HG02938 (cell line): ENCODE results near the gene RNASEH2A.
"Not testable (repeated sequence)": the region's sequence is repeated elsewhere in the genome, so short reads cannot be mapped to it uniquely, and the experiment has no call there.

Experiments used
- ATAC-seq: cut with Tn5 transposase; IDR thresholded peaks from one replicate; pipeline ENCODE4 v1.9.1; 2021; ENCODE audit warnings: mild to moderate bottlenecking, moderate library complexity; ENCODE audit not compliant: unreplicated experiment

The RNASEH2A gene

DNA sequence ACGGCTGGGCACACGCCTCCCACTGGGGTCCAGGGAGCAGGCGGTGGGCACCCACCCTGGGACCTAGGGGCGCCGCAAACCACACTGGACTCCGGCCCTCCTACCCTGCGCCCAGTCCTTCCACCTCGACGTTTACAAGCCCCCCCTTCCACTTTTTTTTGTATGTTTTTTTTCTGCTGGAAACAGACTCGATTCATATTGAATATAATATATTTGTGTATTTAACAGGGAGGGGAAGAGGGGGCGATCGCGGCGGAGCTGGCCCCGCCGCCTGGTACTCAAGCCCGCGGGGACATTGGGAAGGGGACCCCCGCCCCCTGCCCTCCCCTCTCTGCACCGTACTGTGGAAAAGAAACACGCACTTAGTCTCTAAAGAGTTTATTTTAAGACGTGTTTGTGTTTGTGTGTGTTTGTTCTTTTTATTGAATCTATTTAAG lies 13.5 kb upstream of the RNASEH2A start:
- no peak for ATAC-seq

DNA sequence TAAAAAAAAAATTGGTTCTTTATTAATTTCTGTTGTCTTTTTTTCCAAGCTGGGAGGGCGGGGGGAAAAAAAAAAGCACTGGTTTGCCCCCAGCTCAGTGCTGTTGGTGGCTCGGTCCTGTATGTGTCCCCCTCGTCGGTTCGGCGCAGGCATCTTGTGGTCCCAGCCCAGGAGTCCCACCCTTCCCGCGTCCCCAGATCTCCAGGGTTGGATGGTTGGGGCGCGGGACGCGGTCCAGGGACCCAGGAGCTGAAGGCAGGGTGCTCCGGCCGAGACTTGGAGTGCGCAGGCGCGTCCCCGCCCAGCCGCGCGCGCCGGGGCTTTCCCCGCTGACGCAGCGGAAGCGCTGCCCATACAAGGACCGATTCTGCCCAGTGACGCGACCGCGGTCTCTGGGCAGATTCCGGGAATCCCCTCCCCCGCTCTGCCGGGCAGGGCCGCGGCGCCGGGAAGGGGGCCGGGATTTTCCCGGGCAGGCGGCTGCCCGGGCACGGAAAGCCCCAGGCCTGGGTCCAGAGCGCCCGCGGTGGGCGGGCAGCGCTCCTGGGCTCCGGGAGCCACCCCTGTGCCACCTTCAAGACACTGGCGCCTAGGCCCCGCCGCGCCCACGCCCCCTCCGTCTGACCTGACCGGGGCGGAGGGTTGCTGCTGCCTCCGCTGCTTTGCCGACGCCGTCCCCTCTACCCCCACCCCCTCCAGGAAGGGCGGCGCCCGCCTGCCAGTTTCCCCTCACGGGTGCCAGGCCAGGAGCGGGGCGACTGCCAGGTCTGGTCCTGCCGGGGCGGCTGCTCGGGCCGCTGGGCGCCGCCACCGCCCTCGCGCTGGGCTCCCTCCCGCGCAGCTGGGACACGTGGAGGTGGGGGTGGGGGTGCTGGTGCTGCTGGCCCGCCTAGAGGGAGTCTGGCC lies 12.8 kb upstream of the RNASEH2A start:
- ATAC-seq, result peak; percentile 25

- ATAC-seq, result no peak
Measured at GRCh38 chr19:12794196-12794941, 12.0 kb upstream of the RNASEH2A start.

DNA sequence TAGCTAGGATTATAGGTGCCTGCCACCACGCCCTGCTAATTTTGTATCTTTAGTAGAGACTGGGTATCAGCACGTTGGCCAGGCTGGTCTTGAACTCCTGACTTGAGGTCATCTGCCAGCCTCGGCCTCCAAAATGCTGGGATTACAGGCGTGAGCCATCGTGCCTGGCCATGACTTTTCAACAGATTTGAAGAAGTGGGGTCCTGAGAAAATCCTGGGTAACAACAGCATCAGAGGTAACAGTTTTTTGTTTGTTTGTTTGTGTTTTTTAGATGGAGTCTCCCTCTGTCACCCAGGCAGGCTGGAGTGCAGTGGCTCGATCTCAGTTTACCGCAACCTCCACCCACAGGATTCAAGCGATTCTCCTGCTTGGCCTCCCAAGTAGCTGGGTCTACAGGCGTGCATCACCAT lies 11.4 kb upstream of the RNASEH2A start:
- no peak for ATAC-seq

- ATAC-seq, result no peak
Measured at GRCh38 chr19:12796146-12797071, 10.0 kb upstream of the RNASEH2A start.

- no peak for ATAC-seq
Measured at GRCh38 chr19:12797141-12797587, 9.2 kb upstream of the RNASEH2A start.

- ATAC-seq, result not testable (repeated sequence)
Measured at GRCh38 chr19:12797607-12798006, 8.8 kb upstream of the RNASEH2A start.

- ATAC-seq, result no peak
Measured at GRCh38 chr19:12799742-12800465, 6.5 kb upstream of the RNASEH2A start.

- no peak for ATAC-seq
Measured at GRCh38 chr19:12800466-12800770, 6.0 kb upstream of the RNASEH2A start.

DNA sequence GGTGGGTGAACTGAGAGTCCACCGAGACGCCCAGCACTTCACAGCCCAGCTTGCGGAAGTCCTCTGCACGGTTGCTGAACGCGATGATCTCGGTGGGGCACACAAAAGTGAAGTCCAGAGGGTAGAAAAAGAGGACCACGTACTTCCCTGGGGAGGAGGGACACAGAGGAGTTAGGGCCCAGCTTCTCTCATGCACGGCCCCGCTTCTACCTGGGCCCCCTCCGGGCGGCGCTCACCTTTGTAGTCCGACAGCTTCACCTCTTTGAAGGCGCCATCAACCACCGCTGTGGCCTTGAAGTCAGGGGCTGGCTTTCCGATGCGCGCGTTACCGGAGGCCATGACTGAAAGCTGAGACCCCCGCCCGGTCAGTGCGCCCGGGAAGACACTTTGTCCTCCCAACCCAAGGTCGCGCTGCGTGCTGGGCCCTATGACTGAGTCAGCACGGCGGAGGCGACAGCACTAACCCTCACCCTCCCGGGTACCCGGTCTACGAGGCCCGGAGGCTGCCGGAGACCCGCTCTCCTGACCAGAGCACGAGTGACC lies 5.4 kb upstream of the RNASEH2A start:
- no peak for ATAC-seq

- ATAC-seq, result no peak
Measured at GRCh38 chr19:12801466-12802266, 4.7 kb upstream of the RNASEH2A start, which contains the start of the genes PRDX2 and THSD8. PRDX2 (minus strand) TSS chr19:12801800; CDS start chr19:12801261, 539 bp downstream. THSD8 (plus strand) TSS chr19:12802069; CDS start chr19:12802072, 3 bp downstream.

DNA sequence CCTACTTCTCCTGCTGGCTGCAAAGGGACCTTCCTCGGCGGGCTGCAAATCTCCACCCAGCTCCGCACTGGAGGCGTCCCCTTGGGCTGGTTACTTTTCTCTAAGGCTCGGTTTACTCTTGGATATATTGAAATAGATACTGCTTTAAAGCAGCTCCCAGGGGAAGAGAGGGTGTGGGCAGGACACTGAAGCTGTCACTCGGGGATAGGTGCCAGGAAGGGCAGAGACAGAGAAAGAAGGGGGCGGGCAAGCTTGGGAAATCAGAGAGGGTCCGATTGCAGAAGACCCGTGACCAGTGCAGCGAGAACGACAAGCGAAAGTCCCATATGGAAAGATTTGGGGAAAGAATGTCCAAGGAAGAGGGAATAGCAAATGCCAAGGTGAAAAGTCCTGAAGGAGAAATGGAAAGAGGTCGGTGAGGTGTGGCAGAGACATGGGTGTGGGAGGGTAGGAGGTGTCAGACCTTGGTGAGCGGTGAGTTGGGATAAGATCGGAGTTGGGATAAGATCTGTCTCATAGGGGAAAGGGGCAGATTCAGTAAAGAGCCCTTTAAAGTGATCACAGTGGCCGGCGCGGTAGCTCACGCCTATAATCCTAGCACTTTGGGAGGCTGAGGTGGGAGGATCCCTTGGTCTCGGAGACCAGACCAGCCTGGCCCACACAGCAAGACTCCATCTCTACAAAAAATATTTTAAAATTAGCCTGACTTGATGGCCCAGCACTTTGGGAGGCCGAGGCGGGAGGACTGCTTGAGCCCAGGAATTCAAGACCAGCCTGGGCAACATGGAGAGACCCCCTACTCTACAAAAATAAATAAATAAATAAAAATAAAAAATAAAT lies 3.9 kb upstream of the RNASEH2A start:
- ATAC-seq, result no peak

DNA sequence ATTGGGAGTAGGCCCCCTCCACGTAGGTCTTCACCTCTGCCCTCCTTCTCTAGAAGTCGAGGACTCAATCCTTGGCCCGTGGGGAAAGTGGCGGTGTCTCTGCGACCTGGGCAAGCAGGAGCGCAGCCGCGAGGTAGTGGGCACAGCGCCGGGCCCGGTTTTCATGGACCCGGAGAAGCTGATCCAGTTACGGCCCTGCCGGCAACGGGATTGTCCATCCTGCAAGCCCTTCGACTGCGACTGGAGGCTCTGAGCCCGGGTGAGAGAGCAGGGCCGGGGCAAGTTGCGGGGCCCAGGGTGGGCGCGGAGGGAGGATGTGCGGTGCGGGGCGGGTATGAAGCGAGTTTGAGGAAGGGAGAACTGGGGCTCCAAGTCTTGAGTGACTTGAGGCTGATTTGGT lies 2.3 kb upstream of the RNASEH2A start:
- ATAC-seq, result no peak

DNA sequence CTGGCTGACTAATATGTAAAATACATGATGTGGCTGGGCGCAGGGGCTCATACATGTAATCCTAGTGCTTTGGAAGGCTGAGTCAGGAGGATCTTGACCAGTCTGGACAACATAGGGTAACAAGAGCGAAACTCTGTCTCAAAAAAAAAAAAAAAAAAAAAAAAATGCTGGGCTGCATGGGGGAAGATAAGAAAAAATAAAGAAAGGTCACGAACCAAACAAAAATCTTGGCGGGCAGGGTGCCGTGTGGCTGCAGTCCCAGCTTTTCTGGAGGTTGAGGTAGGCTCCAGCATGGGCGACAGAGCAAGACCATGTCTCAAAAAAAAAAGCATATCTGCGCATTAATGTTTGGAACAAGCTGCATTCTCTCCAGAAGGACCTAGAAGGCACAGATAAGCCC lies 8.7 kb downstream of the RNASEH2A start:
- ATAC-seq, result no peak

DNA sequence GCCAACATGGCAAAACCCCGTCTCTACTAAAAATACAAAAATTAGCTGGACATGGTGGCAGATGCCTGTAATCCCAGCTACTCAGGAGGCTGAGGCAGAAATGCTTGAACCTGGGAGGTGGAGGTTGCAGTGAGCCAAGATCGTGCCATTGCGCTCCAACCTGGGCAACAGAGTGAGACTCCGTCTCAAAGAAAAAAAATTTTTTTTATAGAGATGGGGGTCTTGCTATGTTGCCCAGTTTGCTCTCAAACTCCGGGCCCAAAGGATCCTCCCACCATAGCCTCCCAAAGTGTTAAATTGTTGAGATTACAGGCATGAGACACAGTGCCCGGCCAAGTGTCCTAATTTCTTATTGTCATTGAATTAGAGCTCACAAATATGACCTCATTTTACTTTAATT lies 10.8 kb downstream of the RNASEH2A start:
- not testable (repeated sequence) for ATAC-seq

DNA sequence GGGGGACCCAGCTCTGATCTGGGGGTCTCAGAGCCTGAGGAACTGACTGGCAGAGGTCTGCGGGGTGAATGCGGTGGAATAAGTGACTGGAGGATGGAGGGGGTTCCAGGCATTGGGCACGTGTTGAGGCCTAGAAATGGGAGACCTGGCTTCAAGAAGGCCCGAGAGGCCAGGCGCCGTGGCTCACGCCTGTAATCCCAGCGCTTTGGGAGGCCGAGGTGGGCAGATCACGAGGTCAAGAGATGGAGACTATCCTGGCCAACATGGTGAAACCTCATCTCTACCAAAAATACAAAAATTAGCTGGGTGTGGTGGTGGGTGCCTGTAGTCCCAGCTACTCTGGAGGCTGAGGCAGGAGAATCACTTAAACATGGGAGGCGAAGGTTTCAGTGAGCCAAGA lies 11.4 kb downstream of the RNASEH2A start:
- ATAC-seq, result not testable (repeated sequence)

DNA sequence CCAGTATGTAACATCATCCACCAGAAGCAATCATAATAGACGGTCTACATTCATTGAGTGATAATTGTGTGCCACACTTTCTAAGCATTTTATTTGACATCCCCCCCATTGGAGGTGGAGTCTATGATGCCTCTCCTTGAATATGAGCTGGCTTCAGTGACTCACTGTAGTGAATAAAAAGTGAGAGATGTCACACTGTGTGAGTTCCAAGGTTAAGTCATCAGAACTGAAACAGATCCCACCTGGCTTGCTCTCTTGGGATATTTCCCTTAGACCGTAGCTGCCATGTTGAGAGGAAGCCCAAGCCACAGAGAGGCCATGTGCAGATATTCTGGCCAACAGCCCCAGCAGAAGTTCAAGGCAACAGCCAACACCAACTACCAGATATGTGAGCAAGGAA lies 15.4 kb downstream of the RNASEH2A start:
- no peak for ATAC-seq
